OCI-M2 (cell line): Measurements from ENCODE around the gene NUDT17.
"Not testable (repeated sequence)": the region's sequence is repeated elsewhere in the genome, so short reads cannot be mapped to it uniquely, and the experiment has no call there.

Experiments used
- DNase-seq: peaks from one replicate; lab custom pipeline; 2025; ENCODE audit not compliant: unreplicated experiment; lab: John Stamatoyannopoulos, UW

The NUDT17 gene

GRCh38 chr1:145845514-145846161 is at the start of gene NUDT17:
TSS of gene NUDT17 (plus strand) at chr1:145845630. CDS start at chr1:145845641, 11 bp downstream.
- DNase-seq, result no peak

DNA sequence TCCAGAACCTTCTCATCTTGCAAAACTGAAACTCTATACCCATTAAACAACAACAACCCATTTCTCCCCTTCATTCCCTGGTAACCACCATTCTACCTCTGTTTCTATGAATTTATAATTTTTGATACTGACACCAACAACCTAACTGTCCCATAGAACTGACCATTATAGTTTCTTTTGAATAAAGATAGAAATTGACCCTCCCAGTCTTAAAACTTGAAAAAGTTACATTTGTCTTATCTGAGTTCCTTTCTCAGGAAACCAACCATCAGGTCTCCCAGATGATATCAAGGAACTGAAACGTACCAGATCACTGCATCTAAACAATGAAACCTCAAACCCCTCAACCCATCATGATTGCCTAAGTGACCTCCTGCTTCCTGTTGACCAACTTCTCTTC is 48.7 kb upstream of the NUDT17 start:
- no peak for DNase-seq

DNA sequence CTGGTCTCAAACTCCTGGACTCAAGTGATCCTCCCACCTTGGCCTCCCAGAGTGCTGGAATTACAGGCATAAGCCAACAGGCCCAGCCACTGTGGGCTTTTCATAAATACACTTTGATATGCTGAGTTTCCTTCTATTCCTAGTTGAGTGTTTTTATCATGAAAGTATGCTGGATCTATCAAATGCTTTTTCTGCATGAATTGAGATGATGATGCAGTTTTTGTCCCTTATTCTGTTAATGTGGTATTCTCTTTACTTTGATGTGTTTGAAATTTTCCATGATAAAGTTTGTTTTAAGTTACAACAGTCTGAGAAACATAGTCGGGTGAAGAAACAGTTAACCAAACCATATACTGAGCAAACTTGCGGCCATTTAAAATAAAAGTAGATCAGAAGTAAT is 45.6 kb upstream of the NUDT17 start:
- DNase-seq, result no peak

DNA sequence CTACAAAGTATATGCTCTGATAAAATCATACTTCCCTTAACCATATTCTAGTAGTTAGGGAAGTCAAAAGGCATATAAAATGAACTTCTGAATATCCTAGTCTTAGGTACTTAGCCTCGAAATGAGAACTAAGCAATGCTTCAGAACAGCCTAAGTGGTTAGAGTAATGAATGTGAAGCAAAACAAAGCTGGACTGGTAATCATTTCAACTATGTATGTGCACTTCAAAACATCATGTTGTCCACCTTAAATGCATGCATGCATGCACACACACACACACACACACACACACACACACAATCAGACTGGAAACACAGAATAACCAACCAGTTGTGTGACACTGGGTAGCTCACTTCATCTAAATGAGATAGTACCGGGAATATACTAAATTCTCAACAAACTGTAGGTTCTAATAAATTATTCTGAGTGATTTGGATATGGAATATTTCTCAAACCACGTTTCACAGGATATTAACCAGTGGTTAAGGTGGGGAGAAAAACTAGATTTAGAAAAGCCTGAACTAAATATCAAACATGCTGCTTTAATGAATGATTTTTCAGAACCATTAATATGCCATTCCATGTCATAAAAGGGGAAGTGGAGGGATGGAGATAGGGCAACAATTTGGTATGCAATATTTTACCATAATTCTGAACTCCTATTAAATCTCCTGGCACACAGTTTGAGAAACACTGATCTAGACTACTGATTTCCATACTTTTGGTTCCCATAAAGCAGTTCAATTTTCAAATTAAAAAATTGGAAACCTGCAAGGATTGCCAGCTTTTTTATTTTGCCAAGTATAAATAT is 41.0 kb upstream of the NUDT17 start:
- DNase-seq, result no peak

- DNase-seq, result no peak
Observed at GRCh38 chr1:145805057-145805456, 40.4 kb upstream of the NUDT17 start.

GRCh38 chr1:145806408-145806807 is 39.0 kb upstream of the NUDT17 start:
- DNase-seq, result no peak

- no peak for DNase-seq
Observed at GRCh38 chr1:145806844-145807243, 38.6 kb upstream of the NUDT17 start.

GRCh38 chr1:145812977-145813810 is 32.2 kb upstream of the NUDT17 start:
- not testable (repeated sequence) for DNase-seq

DNA sequence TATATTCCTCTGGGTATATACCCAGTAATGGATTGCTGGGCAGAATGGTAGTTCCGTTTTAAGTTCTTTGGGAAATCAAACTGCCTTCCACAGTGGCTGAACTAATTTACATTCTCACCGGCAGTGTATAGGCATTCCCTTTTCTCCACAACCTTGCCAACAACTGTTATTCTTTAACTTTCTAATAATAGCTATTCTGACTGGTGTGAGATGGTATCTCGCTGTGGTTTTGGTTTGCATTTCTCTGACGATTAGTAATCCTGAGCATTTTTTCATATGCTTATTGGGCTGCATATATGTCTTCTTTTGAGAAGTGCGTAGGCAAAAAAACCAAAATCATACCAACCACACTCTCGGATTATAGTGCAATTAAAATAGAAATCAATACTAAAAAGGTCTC is 27.3 kb upstream of the NUDT17 start:
- not testable (repeated sequence) for DNase-seq

- not testable (repeated sequence) for DNase-seq
Observed at GRCh38 chr1:145822779-145823331, 22.6 kb upstream of the NUDT17 start.

DNA sequence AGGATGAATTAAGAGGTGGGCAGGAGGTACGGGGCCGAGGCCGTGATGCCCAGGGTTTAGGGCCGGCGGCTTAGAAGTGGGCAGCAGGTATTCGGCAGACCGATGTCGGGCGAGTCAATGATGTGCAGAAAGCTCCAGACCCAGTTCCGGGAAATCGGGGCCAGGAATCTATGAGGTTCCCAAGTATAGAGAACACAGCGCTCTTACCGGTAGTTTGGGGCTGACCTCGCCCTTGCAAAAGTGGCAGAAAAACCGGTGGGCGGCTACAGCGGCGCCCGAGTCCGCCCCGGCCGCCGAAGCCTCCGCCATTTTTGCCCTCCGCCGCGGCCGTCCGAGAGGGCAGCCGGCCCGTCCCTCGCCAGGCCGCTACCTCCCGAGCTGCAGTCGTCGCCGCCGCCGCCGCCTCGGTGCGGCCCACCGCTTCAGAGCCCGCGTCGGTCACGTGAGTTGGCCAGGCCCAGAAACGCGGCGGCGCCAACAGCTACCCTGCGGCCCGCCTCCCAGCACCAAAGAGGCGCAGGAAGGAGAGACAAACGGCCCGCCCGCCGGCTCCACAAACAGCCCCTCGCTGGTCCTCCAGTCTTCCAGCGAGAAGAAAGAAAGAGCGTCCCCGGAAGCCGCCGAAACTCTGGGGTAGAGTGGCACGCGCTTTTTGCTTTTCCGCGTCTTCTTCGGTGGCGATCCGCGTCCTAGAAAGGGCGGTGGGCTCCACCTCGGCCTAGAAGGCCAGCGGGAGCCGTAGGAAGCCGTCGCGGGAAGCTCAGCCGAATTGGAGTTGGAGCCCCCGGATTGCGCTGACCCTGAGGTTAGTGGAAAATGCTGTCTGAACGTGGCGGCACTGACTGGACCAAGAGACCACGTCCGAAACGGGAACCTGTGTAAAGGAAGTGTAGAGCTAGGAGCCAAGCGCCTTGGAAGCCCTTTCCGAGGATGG is 21.6 kb upstream of the NUDT17 start, which contains the start of the genes POLR3C and RNF115:
TSS of gene POLR3C (plus strand) at position 636 of the 934 bp plus-strand sequence. CDS start 1,577 bp downstream, outside the sequence.
TSS of gene RNF115 (minus strand) at position 531 of the 934 bp plus-strand sequence. CDS start at position 309, 222 bp downstream.
- DNase-seq, result no peak

- no peak for DNase-seq
Observed at GRCh38 chr1:145824499-145824842, 21.0 kb upstream of the NUDT17 start.

GRCh38 chr1:145826030-145826429 is 19.4 kb upstream of the NUDT17 start:
- DNase-seq, result no peak

DNA sequence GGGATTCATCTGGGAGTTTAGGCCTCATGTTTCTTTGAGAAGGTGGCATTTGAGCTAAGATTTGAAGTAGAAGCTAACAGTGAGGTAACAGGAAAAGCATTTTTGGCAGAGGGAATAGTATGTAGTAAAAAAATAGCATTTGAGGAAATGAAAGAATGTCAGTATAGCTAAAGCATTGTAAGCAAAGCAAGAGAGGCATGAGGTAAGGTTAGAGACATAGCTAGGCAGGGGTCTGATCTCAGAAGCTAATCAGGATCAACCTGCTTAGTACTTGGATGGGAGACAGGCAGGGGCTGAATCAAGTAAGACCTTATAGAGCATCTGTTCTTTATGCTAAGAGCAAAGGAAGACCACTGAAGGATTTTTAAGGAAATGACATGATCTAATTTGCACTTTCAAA is 17.5 kb upstream of the NUDT17 start:
- no peak for DNase-seq

DNA sequence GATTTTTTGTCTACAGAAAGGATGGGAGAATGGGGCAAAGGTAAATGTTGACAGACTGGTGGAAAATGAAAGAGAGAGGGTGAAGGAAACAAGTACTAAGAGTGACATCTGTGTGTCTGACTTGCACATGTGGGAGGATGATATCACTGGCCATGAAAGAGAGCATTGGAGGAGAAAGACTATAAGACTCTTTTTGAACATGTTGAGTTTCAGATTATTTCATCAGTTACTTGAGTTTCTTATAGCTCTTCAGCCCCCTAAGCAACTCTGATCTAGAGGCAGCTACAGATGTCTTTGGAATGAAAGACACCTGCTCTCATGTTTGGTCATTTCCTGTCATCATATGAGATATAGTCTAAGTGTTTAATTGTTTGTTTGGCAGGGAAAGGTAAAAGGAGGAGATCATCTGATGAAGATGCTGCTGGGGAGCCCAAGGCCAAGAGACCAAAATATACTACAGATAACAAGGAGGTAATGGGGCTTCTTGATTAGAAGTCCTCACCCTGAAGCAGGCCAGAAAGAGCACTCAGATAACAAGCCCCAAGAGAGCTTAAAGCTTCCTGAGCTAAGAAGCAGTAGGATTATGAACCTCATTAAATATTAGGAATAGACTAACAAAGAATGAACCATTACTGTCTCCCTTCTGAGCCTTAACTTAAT is 16.9 kb upstream of the NUDT17 start:
- no peak for DNase-seq

GRCh38 chr1:145830810-145831209 is 14.6 kb upstream of the NUDT17 start:
- DNase-seq, result not testable (repeated sequence)

- no peak for DNase-seq
Observed at GRCh38 chr1:145837656-145838055, 7.8 kb upstream of the NUDT17 start.

DNA sequence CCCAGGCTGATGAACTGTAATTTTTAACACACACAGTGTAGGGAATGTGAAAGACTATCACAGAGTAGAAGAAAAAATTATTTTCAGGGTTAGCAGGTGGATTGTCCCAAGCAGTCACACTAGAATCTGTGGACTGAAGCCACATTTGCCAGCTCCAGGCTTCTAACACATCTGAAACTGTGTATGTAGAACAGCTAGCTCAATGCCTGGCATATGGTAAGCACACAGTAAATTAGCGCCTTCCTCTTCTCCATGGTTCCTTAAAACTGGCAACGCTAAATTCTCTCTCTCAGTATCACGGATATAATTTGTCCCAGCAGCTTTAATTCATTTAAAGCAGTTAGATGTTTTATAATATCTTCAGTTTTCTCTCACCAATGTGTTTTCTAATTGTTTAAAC is 2.4 kb upstream of the NUDT17 start:
- no peak for DNase-seq

GRCh38 chr1:145845144-145845513 is 301 bp upstream of the NUDT17 start:
- peak; percentile 27 for DNase-seq

GRCh38 chr1:145846201-145846612 is 777 bp downstream of the NUDT17 start:
- no peak for DNase-seq
